Caco-2 (cell line): Measurements from ENCODE around the gene SPPL2B. TPM values are rescaled to one million over a fixed set of nuclear protein-coding genes. Genes with fewer than 3 reads are reported as not detected.

Experiments used
- BruUV-seq: library from RNA; stranded (reverse); fragments of 400-500 nt; replicated peaks from 2 replicates; lab custom pipeline; 2021; lab: Mats Ljungman, UMichigan
- CTCF ChIA-PET: fragments of 300-600 bp; sonication (Branson Sonifier 250); formaldehyde crosslinking; loops from one replicate; lab custom pipeline; 2022; ENCODE audit warnings: antibody characterized with exemption; lab: Charles Lee
- POLR2A ChIA-PET: fragments of 300-600 bp; sonication (Branson Sonifier 250); formaldehyde crosslinking; loops from one replicate; lab custom pipeline; 2022; ENCODE audit warnings: antibody characterized with exemption; lab: Charles Lee
- DNase-seq, 2 experiments: peaks; one replicate each; pipeline versions ENCODE4 v3.0.0 to v3.0.0-alpha.2; 2020 to 2022
- H3K27me3 ChIP-seq: replicated peaks from 2 replicates; pipeline ENCODE4 v1.6.0; 2011; ENCODE audit warnings: low read length; ENCODE audit not compliant: control insufficient read depth, insufficient read depth
- H3K36me3 ChIP-seq: 2 replicates; pipeline ENCODE4 v1.5.1; 2011; ENCODE audit warnings: low read length; ENCODE audit not compliant: control insufficient read depth, insufficient read depth
- H3K4me1 ChIP-seq: fragments of 250-450 bp; sonication (Bioruptor Pico); 2 replicates; pipeline ENCODE4 v1.5.1; 2020; ENCODE audit warnings: mild to moderate bottlenecking
- H3K4me3 ChIP-seq: 2 replicates; pipeline ENCODE4 v1.5.1; 2011; ENCODE audit warnings: low read depth, mild to moderate bottlenecking, control low read depth, low read length
- H3K9me3 ChIP-seq: fragments of 250-450 bp; sonication (Bioruptor Pico); 2 replicates; pipeline ENCODE4 v1.5.1; 2020; ENCODE audit warnings: mild to moderate bottlenecking, moderate library complexity
- H3K27ac Mint-ChIP-seq: one replicate; pipeline ENCODE4 v1.8.0; 2022; ENCODE audit warnings: mixed read lengths; ENCODE audit not compliant: unreplicated experiment
- H3K27me3 Mint-ChIP-seq: one replicate; pipeline ENCODE4 v1.8.0; 2022; ENCODE audit warnings: mixed read lengths; ENCODE audit not compliant: insufficient read depth, unreplicated experiment
- H3K36me3 Mint-ChIP-seq: one replicate; pipeline ENCODE4 v1.8.0; 2022; ENCODE audit warnings: mild to moderate bottlenecking, mixed read lengths; ENCODE audit not compliant: insufficient read depth, unreplicated experiment
- H3K4me1 Mint-ChIP-seq: one replicate; pipeline ENCODE4 v1.8.0; 2022; ENCODE audit warnings: low read depth, mixed read lengths; ENCODE audit not compliant: unreplicated experiment
- H3K4me3 Mint-ChIP-seq: one replicate; pipeline ENCODE4 v1.8.0; 2022; ENCODE audit warnings: mild to moderate bottlenecking, moderate library complexity, mixed read lengths; ENCODE audit not compliant: unreplicated experiment
- H3K9me3 Mint-ChIP-seq: one replicate; pipeline ENCODE4 v1.8.0; 2022; ENCODE audit warnings: mixed read lengths; ENCODE audit not compliant: unreplicated experiment
- CTCF ChIP-seq, 2 experiments: fragments of 200-600 bp in 1 of 2; IDR thresholded peaks; 1 replicate in 1 of 2; 2 replicates in 1 of 2; pipeline versions ENCODE4 v1.5.1 to v1.8.0; 2011 to 2022; ENCODE audit warnings: antibody characterized with exemption in 1 of 2, control low read depth in 1 of 2, inconsistent platforms in 1 of 2, low read depth in 1 of 2, low read length in 1 of 2, mild to moderate bottlenecking in 1 of 2, moderate library complexity in 1 of 2; ENCODE audit not compliant: insufficient read depth in 1 of 2, severe bottlenecking in 1 of 2, unreplicated experiment in 1 of 2
- intact Hi-C: fragments of 100-400 bp; cut with micrococcal nuclease; formaldehyde crosslinking; loops from one replicate; pipeline ENCODE4 v1.10.0; 2022; ENCODE audit not compliant: unreplicated experiment
- total RNA-seq: library from RNA; stranded (reverse); gene quantifications from 2 replicates; pipeline ENCODE4 v1.2.3, GENCODE V29; 2022

Gene SPPL2B
- total RNA-seq, 1 experiment from 2014 or later, result 92.3 TPM

- intact Hi-C loops, result loop anchor here (5.0 kb wide), 1 partner anchor 82 kb away; the partner anchor contains the start of genes PLEKHJ1 and SF3A2
- no peak overlapping the region for H3K4me3 Mint-ChIP-seq
- TF ChIP-seq CTCF (IDR thresholded peaks at IDR 0.05; ENCODE audit: insufficient read depth in 1 of 2, low read depth in 1 of 2, low read length in 1 of 2, severe bottlenecking in 1 of 2, unreplicated experiment in 1 of 2), result no peak
- no peaks in the 10 kb centered on the region for H3K27me3 Mint-ChIP-seq
- DNase-seq, result no peak
- Histone ChIP-seq H3K36me3 (no peaks in the 10 kb centered on the region), H3K27me3 (no peaks in the 10 kb centered on the region), H3K4me3 (no peak overlapping the region), H3K4me1 (no peaks in the 10 kb centered on the region), H3K9me3 (no peaks in the 10 kb centered on the region)
- H3K4me1 Mint-ChIP-seq, result no peaks in the 10 kb centered on the region
- peaks cover 13% of the 10 kb centered on the region for H3K9me3 Mint-ChIP-seq
- POLR2A ChIA-PET, result interaction anchor here (0.6 kb wide), 1 partner anchor 9 kb away, joined by 3 read pairs; the partner anchor contains the start of gene LSM7
- peaks cover 9% of the 10 kb centered on the region for H3K36me3 Mint-ChIP-seq
- CTCF ChIA-PET, result interaction anchor here (0.5 kb wide), 1 partner anchor 1305 kb away, joined by 3 read pairs; no protein-coding TSS in a partner anchor
- no TSS peak for BruUV-seq
- no peak overlapping the region for H3K27ac Mint-ChIP-seq
Observed at GRCh38 chr19:2318923-2319322, 9.6 kb upstream of the SPPL2B start.

- TF ChIP-seq CTCF (IDR thresholded peaks at IDR 0.05; ENCODE audit: insufficient read depth in 1 of 2, low read depth in 1 of 2, low read length in 1 of 2, severe bottlenecking in 1 of 2, unreplicated experiment in 1 of 2), result no peak
- Mint-ChIP-seq H3K27ac (no peak overlapping the region), H3K36me3 (peaks cover 9% of the 10 kb centered on the region), H3K4me3 (no peak overlapping the region), H3K4me1 (no peaks in the 10 kb centered on the region), H3K27me3 (no peaks in the 10 kb centered on the region), H3K9me3 (peaks cover 8% of the 10 kb centered on the region)
- no peak for DNase-seq
- ChIA-PET CTCF (no interaction called here), POLR2A (no interaction called here)
- Histone ChIP-seq H3K27me3 (no peaks in the 10 kb centered on the region), H3K4me1 (no peaks in the 10 kb centered on the region), H3K36me3 (no peaks in the 10 kb centered on the region), H3K4me3 (no peak overlapping the region), H3K9me3 (no peaks in the 10 kb centered on the region)
- intact Hi-C loops, result loop anchor here (5.0 kb wide), 1 partner anchor 82 kb away; the partner anchor contains the start of genes PLEKHJ1 and SF3A2
- BruUV-seq, result no TSS peak
Observed at GRCh38 chr19:2319551-2319950, 8.9 kb upstream of the SPPL2B start.

GRCh38 chr19:2320049-2320448 is 8.4 kb upstream of the SPPL2B start:
- Histone ChIP-seq H3K9me3 (no peaks in the 10 kb centered on the region), H3K36me3 (no peaks in the 10 kb centered on the region), H3K4me1 (no peaks in the 10 kb centered on the region), H3K4me3 (no peak overlapping the region), H3K27me3 (no peaks in the 10 kb centered on the region)
- no peak overlapping the region for H3K27ac Mint-ChIP-seq
- BruUV-seq, result no TSS peak
- H3K27me3 Mint-ChIP-seq, result no peaks in the 10 kb centered on the region
- peaks cover 3% of the 10 kb centered on the region for H3K9me3 Mint-ChIP-seq
- no peaks in the 10 kb centered on the region for H3K4me1 Mint-ChIP-seq
- CTCF ChIA-PET, result no interaction called here
- DNase-seq, result no peak
- H3K36me3 Mint-ChIP-seq, result peaks cover 9% of the 10 kb centered on the region
- intact Hi-C loops, result no loop called here
- TF ChIP-seq CTCF (IDR thresholded peaks at IDR 0.05; ENCODE audit: insufficient read depth in 1 of 2, low read depth in 1 of 2, low read length in 1 of 2, severe bottlenecking in 1 of 2, unreplicated experiment in 1 of 2), result no peak
- no peak overlapping the region for H3K4me3 Mint-ChIP-seq
- POLR2A ChIA-PET, result no interaction called here
